HK-2 (cell line): Measurements from ENCODE around the gene SYNPO.

Experiments
- DNase-seq: peaks from one replicate; pipeline ENCODE4 v3.0.0-alpha.2; 2018; ENCODE audit not compliant: unreplicated experiment

Gene SYNPO

GRCh38 chr5:150642567-150642927 is 2.1 kb downstream of the SYNPO start:
- DNase-seq: peak; percentile 84

DNA sequence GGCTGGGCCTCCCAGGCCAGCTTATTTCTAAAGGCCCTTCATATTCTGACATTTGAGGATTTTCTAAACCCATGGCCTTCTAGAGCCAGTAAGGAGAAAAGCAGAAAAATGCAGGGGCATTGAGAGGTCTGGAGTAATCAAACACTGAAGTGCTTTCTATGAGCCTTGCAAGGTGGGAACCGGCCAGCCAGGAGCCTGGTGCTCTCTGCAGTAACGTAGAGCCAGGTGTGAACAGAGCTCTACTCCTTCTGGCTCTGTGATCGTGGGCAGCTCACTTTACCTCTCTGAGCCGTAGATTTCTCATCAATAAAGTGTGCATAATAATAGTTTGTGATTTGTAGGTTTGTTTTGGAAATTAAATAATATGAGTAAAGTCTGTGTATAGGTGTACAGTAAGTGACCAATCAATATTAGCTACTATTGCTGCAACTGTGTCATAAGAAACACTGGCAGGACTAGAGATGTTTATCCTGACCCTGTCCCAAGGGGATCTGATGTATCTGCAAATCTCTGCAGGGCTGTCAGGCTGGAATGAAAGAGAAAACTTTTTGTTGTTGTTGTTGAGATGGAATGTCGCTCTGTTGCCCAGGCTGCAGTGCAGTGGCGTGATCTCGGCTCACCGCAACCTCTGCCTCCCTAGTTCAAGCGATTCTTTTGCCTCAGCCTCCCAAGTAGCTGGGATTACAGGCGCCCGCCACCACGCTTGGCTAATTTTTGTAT is 2.7 kb downstream of the SYNPO start:
- no peak for DNase-seq

GRCh38 chr5:150644058-150644457 is 3.6 kb downstream of the SYNPO start:
- DNase-seq: no peak

- DNase-seq: no peak
These were observed 4.1 kb downstream of the SYNPO start for GRCh38 chr5:150644514-150644913.

DNA sequence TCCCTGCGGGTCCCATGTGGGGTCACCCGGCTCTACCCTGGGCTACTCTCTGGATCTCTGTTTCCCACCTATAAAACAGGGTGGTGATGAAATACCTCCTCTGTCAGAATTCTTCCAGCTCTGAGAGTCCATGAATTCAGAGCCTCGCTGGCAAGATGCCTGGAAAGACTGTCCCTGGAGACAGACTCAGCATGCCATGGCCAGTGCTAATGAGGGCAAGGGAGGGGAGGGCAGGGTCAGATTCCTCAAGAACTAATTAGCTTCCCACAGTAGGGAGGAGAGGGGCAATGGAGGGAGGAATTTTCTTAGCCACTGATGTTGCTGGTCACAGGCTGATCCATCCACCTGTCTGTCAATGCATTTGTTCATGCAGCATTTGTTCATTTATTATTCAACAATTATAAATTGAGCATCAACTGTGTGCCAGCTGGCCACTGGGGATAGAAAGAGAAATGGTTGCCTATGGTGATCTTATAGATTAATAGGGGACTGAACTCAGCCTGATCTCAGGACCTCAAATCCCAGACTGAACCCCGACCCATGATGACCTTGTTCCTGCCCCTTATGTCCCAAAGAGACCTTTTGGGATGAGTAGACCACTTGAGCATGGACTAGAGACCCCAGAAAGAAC is 4.7 kb downstream of the SYNPO start:
- DNase-seq: no peak

DNA sequence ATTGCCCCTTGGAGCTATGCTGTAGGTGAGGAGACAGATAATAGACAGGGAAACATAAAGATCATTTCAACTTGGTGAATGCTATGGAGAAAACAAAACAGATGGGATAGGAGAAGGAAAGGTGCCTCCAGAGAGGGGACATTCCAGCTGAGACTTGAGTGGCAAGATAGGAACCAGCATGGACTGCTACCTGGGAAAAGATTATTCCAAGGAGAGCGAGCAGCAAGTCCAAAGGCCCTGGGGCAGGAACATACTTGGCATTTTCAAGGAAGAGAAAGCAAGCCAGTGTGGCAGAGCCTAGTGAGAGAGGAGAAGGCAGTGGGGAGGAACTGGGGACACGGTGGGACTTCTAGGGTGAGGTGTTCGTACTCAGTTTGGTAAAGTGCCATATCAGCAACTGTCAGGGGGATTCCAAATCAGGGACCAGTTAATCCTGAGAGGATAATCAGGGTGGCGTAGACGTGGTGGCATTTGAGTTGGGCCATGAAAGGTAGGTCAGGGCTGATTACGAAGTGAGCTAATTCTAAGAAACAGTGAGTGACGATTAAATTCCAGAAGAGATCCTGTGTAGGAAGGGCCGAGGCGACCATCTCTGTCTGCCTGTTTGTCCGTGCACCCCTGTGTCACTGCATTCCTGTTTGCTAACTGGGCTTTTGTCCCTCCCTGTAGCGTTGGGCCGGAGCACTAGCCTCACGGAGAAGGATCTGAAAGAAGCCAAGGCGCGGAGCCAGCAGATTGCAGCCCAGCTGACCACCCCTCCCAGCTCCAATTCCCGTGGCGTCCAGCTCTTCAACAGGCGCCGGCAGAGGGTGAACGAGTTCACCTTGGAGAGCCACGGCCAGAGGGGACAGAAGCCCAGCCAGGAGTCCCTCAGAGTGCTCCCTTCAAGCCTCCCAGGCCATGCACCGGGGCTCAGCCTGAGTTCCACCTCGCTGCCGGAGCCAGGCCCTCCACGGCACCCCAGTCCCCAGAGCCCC is 7.1 kb downstream of the SYNPO start:
- no peak for DNase-seq

GRCh38 chr5:150648294-150649107 is 8.0 kb downstream of the SYNPO start:
- no peak for DNase-seq

DNA sequence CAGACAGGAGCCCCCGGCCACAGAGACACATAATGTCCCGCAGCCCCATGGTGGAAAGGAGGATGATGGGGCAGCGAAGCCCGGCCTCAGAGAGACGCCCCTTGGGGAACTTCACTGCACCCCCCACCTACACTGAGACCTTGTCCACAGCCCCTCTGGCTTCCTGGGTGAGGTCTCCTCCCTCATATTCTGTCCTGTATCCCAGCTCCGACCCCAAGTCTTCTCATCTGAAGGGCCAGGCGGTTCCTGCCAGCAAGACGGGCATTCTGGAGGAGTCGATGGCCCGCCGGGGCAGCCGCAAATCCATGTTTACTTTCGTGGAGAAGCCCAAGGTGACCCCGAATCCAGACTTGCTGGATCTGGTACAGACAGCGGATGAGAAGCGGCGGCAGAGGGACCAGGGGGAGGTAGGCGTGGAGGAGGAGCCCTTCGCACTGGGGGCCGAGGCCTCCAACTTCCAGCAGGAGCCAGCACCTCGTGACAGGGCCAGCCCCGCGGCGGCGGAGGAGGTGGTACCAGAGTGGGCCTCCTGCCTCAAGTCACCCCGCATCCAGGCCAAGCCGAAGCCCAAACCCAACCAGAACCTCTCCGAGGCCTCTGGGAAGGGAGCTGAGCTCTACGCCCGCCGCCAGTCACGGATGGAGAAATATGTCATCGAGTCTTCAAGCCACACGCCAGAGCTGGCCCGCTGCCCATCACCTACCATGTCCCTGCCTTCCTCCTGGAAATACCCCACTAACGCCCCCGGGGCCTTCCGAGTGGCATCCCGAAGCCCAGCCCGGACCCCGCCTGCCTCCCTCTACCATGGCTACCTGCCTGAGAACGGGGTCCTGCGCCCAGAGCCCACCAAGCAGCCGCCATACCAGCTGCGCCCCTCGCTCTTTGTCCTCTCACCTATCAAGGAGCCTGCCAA is 8.9 kb downstream of the SYNPO start:
- no peak for DNase-seq

- no peak for DNase-seq
These were observed 9.9 kb downstream of the SYNPO start for GRCh38 chr5:150650021-150651006.

DNA sequence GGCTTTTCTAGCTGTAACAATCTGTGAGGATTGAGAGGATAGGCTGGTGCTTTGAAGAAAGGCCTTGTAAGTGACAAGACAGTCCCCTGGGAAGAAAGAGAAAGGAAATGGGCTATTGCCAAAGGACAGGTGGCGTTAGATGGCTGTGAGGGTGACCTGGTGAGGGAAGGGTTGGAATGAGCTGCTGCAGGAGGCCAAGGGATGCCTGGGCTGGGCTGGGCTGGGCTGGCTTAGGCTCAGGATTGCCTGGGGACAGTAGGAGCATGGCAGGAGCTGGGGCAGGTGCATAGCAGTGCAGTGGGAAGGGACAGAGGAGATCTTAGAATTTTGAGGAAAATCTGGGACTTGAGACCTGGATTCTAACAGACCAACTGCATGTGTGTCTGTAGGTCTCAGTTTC is 10.9 kb downstream of the SYNPO start:
- DNase-seq: no peak

GRCh38 chr5:150651924-150652671 is 11.6 kb downstream of the SYNPO start:
- no peak for DNase-seq

- no peak for DNase-seq
These were observed 12.8 kb downstream of the SYNPO start for GRCh38 chr5:150653145-150653761.

DNA sequence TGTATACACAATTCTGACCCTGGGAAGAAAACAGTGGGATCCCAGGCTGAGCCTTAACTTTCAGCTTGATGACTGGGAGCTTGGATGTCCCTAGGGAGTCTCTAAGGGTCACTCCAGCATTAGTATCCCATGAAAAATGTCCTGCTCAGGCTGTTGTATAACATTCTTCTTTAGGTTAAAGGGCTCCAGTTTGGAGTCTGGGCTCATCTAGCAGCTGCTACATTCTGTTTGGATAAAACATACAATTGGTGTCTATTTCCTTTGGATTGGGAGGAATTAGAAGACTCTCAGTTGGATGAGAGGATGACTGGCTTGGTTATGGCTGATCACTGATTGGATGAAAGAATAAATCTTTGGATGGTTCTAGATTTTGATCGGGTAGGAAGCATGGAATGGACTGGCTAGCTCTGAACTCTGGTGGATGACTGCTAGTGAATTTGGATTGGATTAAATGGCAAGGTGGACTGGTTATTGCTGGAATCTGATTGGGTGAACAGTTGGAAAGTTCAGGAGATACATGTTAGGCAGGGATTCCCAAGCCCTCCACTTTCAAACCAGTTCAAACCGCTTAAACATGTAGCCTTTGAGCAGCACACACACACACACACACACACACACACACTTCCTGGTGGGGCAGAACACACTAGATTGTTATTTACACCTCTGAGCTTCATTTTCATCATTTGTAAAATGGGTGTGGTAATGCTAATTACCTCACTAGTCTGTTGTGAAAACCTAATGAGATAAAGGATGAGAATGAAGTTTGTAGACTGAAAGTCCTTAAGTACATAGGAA is 13.5 kb downstream of the SYNPO start:
- DNase-seq: no peak

GRCh38 chr5:150655221-150655620 is 14.8 kb downstream of the SYNPO start:
- DNase-seq: no peak

DNA sequence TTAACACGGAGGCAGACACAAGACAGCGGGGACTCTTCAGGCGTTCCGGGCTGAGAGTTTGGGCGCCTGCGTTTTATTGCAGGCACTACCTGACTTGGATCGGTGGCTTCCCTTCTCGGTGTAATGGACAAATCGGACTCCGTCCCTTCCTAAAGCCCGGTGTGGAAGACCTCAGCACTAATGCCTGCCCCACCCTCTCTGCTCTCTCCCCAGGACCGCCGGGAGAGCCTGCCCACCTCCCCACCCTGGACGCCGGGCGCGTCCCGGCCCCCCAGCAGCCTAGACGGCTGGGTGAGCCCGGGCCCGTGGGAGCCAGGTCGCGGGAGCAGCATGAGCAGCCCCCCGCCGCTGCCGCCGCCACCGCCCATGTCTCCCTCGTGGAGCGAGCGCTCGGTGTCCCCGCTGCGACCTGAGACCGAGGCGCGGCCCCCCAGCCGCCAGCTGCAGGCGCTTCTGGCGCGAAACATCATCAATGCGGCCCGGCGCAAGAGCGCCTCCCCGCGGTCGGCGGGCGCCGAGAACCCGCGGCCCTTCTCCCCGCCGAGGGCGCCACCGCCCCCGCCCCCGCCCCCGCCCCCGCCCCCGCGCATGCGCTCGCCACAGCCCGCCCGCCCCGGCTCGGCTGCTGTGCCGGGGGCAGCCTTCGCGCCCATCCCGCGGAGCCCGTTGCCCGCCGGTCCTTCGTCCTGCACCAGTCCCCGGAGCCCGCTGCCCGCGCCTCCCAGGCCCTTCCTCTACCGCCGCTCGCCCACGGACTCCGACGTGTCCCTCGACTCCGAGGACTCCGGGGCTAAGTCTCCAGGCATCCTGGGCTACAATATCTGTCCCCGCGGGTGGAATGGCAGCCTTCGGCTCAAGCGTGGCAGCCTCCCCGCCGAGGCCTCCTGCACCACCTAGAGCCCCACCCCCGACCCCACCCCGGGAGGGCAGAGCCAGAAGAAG is 16.0 kb downstream of the SYNPO start:
- DNase-seq: peak; percentile 75

GRCh38 chr5:150658121-150658520 is 17.7 kb downstream of the SYNPO start:
- peak; percentile 11 for DNase-seq
